Astrocyte (in vitro differentiated cells and primary cell): ENCODE results near the gene GALNT7. TPM values are rescaled to one million over a fixed set of nuclear protein-coding genes. Genes with fewer than 3 reads are reported as not detected.

Source experiments
- DNase-seq: peaks from one replicate; pipeline ENCODE4 v3.0.0-alpha.2; 2010; ENCODE audit warnings: low read depth
- FAIRE-seq: peaks from 2 replicates; lab custom pipeline; 2011; peaks lifted over from hg19 to GRCh38; lab: Jason Lieb, UNC
- H2AFZ ChIP-seq: 2 replicates; pipeline ENCODE4 v1.6.0; 2012; ENCODE audit warnings: low read depth, low read length, inconsistent platforms
- H3K27ac ChIP-seq: 2 replicates; pipeline ENCODE4 v1.5.1; 2011; ENCODE audit warnings: low read depth, low read length, inconsistent platforms
- H3K27me3 ChIP-seq: 2 replicates; pipeline ENCODE4 v1.6.0; 2011; ENCODE audit warnings: low read length, inconsistent platforms; ENCODE audit not compliant: insufficient read depth
- H3K36me3 ChIP-seq: 2 replicates; pipeline ENCODE4 v1.5.1; 2011; ENCODE audit warnings: low read length, inconsistent platforms; ENCODE audit not compliant: insufficient read depth
- H3K4me1 ChIP-seq: 2 replicates; pipeline ENCODE4 v1.5.1; 2011; ENCODE audit warnings: low read length, inconsistent platforms; ENCODE audit not compliant: insufficient read depth
- H3K4me2 ChIP-seq: 2 replicates; pipeline ENCODE4 v1.6.0; 2012; ENCODE audit warnings: low read length, inconsistent platforms
- H3K4me3 ChIP-seq: 2 replicates; pipeline ENCODE4 v1.5.1; 2011; ENCODE audit warnings: low read depth, mild to moderate bottlenecking, low read length, inconsistent platforms; ENCODE audit not compliant: insufficient read depth
- H3K79me2 ChIP-seq: 2 replicates; pipeline ENCODE4 v1.6.0; 2012; ENCODE audit warnings: mild to moderate bottlenecking, low read length, inconsistent platforms; ENCODE audit not compliant: insufficient read depth
- H3K9ac ChIP-seq: 2 replicates; pipeline ENCODE4 v1.6.0; 2012; ENCODE audit warnings: mild to moderate bottlenecking, low read length, inconsistent platforms
- H3K9me3 ChIP-seq: 2 replicates; pipeline ENCODE4 v1.5.1; 2012; ENCODE audit warnings: low read depth, mild to moderate bottlenecking, low read length, inconsistent platforms; ENCODE audit not compliant: insufficient read depth
- H4K20me1 ChIP-seq: 2 replicates; pipeline ENCODE4 v1.6.0; 2012; ENCODE audit warnings: low read length, inconsistent platforms; ENCODE audit not compliant: insufficient read depth
- H3K27ac Mint-ChIP-seq: one replicate; pipeline ENCODE4 v1.8.0; 2021; ENCODE audit warnings: mild to moderate bottlenecking, mixed read lengths; ENCODE audit not compliant: unreplicated experiment
- H3K27me3 Mint-ChIP-seq: one replicate; pipeline ENCODE4 v1.8.0; 2021; ENCODE audit warnings: low read depth, mixed read lengths; ENCODE audit not compliant: unreplicated experiment
- H3K36me3 Mint-ChIP-seq: one replicate; pipeline ENCODE4 v1.8.0; 2021; ENCODE audit warnings: low read depth, mixed read lengths; ENCODE audit not compliant: unreplicated experiment
- H3K4me1 Mint-ChIP-seq: one replicate; pipeline ENCODE4 v1.8.0; 2021; ENCODE audit warnings: low read depth, mixed read lengths; ENCODE audit not compliant: unreplicated experiment
- H3K4me3 Mint-ChIP-seq: one replicate; pipeline ENCODE4 v1.8.0; 2021; ENCODE audit warnings: mild to moderate bottlenecking, moderate library complexity, mixed read lengths; ENCODE audit not compliant: unreplicated experiment
- H3K9me3 Mint-ChIP-seq: one replicate; pipeline ENCODE4 v1.8.0; 2021; ENCODE audit warnings: mild to moderate bottlenecking, mixed read lengths; ENCODE audit not compliant: unreplicated experiment
- CTCF ChIP-seq: IDR thresholded peaks from 2 replicates; pipeline ENCODE4 v1.5.1; 2011; ENCODE audit warnings: low read depth, mild to moderate bottlenecking, inconsistent platforms, low read length, moderate library complexity; ENCODE audit not compliant: insufficient read depth
- EZH2 ChIP-seq: IDR thresholded peaks from 2 replicates; pipeline ENCODE4 v1.6.1; 2012; ENCODE audit warnings: mild to moderate bottlenecking, low read length, inconsistent platforms; ENCODE audit not compliant: insufficient read depth
- total RNA-seq: library from RNA; stranded (reverse); gene quantifications from 2 replicates; pipeline ENCODE4 v1.2.1, GENCODE V29; 2021

The GALNT7 gene
- total RNA-seq, 1 donor from 2014 or later = 97.6 TPM

GRCh38 chr4:173267711-173268110, 99.1 kb downstream of the GALNT7 start:
- TF ChIP-seq EZH2 = no peak
- no peak for TF ChIP-seq CTCF
- no peak overlapping the region for H3K4me3 Mint-ChIP-seq
- no peaks in the 10 kb centered on the region for H3K9me3 Mint-ChIP-seq
- no peak overlapping the region for H3K27ac Mint-ChIP-seq
- H3K4me2 ChIP-seq = no peak overlapping the region
- no peaks in the 10 kb centered on the region for H3K36me3 ChIP-seq
- DNase-seq (no peak), FAIRE-seq (no peak)
- no peaks in the 10 kb centered on the region for H3K27me3 Mint-ChIP-seq
- no peaks in the 10 kb centered on the region for H3K27me3 ChIP-seq
- H3K27ac ChIP-seq = no peak overlapping the region
- no peak overlapping the region for H3K9ac ChIP-seq
- peaks cover 4% of the 10 kb centered on the region for H3K36me3 Mint-ChIP-seq
- H2AFZ ChIP-seq = no peak overlapping the region
- peaks cover 10% of the 10 kb centered on the region for H3K4me1 Mint-ChIP-seq
- no peak overlapping the region for H3K4me3 ChIP-seq
- no peaks in the 10 kb centered on the region for H3K4me1 ChIP-seq
- peaks cover 5% of the 10 kb centered on the region for H4K20me1 ChIP-seq
- H3K9me3 ChIP-seq = no peaks in the 10 kb centered on the region
- H3K79me2 ChIP-seq = peaks cover 5% of the 10 kb centered on the region

- Histone ChIP-seq H3K36me3 (no peaks in the 10 kb centered on the region), H3K79me2 (peaks cover 5% of the 10 kb centered on the region), H3K4me1 (no peaks in the 10 kb centered on the region), H3K9me3 (no peaks in the 10 kb centered on the region), H3K4me3 (no peak overlapping the region), H2AFZ (no peak overlapping the region), H3K9ac (no peak overlapping the region), H3K27me3 (no peaks in the 10 kb centered on the region), H3K27ac (no peak overlapping the region), H4K20me1 (peaks cover 5% of the 10 kb centered on the region), H3K4me2 (no peak overlapping the region)
- no peaks in the 10 kb centered on the region for H3K9me3 Mint-ChIP-seq
- peaks cover 8% of the 10 kb centered on the region for H3K4me1 Mint-ChIP-seq
- TF ChIP-seq CTCF (no peak), EZH2 (no peak)
- H3K36me3 Mint-ChIP-seq = peaks cover 4% of the 10 kb centered on the region
- no peak overlapping the region for H3K27ac Mint-ChIP-seq
- no peaks in the 10 kb centered on the region for H3K27me3 Mint-ChIP-seq
- DNase-seq = no peak
- H3K4me3 Mint-ChIP-seq = no peak overlapping the region
- no peak for FAIRE-seq
Measured at GRCh38 chr4:173269280-173269679, 100.7 kb downstream of the GALNT7 start.

GRCh38 chr4:173270312-173271027, 101.9 kb downstream of the GALNT7 start:
- DNase-seq (peak; percentile 63), FAIRE-seq (no peak)
- H3K4me1 ChIP-seq = no peaks in the 10 kb centered on the region
- Mint-ChIP-seq H3K4me3 (no peak overlapping the region), H3K9me3 (no peaks in the 10 kb centered on the region), H3K4me1 (peaks cover 3% of the 10 kb centered on the region), H3K27me3 (no peaks in the 10 kb centered on the region), H3K27ac (no peak overlapping the region), H3K36me3 (peaks cover 10% of the 10 kb centered on the region)
- peaks cover 7% of the 10 kb centered on the region for H3K9me3 ChIP-seq
- H3K9ac ChIP-seq = no peak overlapping the region
- peaks cover 5% of the 10 kb centered on the region for H4K20me1 ChIP-seq
- H3K36me3 ChIP-seq = no peaks in the 10 kb centered on the region
- TF ChIP-seq EZH2 (no peak), CTCF (no peak)
- no peak overlapping the region for H3K4me2 ChIP-seq
- no peak overlapping the region for H3K27ac ChIP-seq
- no peak overlapping the region for H3K4me3 ChIP-seq
- no peak overlapping the region for H2AFZ ChIP-seq
- H3K79me2 ChIP-seq = peaks cover 5% of the 10 kb centered on the region
- H3K27me3 ChIP-seq = no peaks in the 10 kb centered on the region
